ENCODE data around the gene CALHM2. TPM values are rescaled to one million over a fixed set of nuclear protein-coding genes. Genes with fewer than 3 reads are reported as not detected.

The CALHM2 gene
- total and polyA plus RNA-seq, 2 of the 4 experiments (the other 2 are of a cell fraction): 2.5 to 7.9 TPM

GRCh38 chr10:103472005-103472404 is 19.8 kb upstream of the CALHM2 start:
- dilution Hi-C loops (cut with HindIII; ENCODE audit: low sequenced_read_pairs, unreplicated experiment): no loop called here
- Histone ChIP-seq H3K56ac (ENCODE audit: extremely low read depth, insufficient read depth, low read length) (no peak overlapping the region), H3K23ac (ENCODE audit: low read depth, low read length) (no peak overlapping the region), H3K9ac (ENCODE audit: low read depth, low read length) (no peak overlapping the region), H3K79me1 (ENCODE audit: low read depth in 1 of 2, low read length in 2 of 2) (no peaks in the 10 kb centered on the region), H2BK120ac (ENCODE audit: low read depth, low read length) (no peak overlapping the region), H3K4ac (ENCODE audit: low read depth, low read length) (no peak overlapping the region), H4K91ac (ENCODE audit: insufficient read depth, low read depth, low read length) (no peak overlapping the region), H3K18ac (ENCODE audit: low read depth, low read length) (no peak overlapping the region), H2AFZ (replicated peaks; ENCODE audit: low read length, poor library complexity) (no peak overlapping the region), H3K14ac (replicated peaks; ENCODE audit: low read depth, low read length) (no peak overlapping the region), H3K4me1 (ENCODE audit: control insufficient read depth, insufficient read depth, low read length) (peaks cover 3% of the 10 kb centered on the region), H2BK15ac (ENCODE audit: low read depth, low read length) (no peak overlapping the region), H2AK5ac (ENCODE audit: low read depth, low read length) (no peak overlapping the region), H3K9me1 (ENCODE audit: insufficient read depth, low read length) (no peaks in the 10 kb centered on the region), H3K27ac (ENCODE audit: insufficient read depth, low read length) (no peak overlapping the region), H2AK9ac (replicated peaks; ENCODE audit: low read depth, low read length, poor library complexity) (no peak overlapping the region), H3K4me3 (ENCODE audit: insufficient read depth, low read depth, low read length) (no peak overlapping the region), H2BK20ac (ENCODE audit: low read depth, low read length) (no peak overlapping the region), H3K36me3 (ENCODE audit: control insufficient read depth, insufficient read depth, low read length) (no peaks in the 10 kb centered on the region), H2BK5ac (ENCODE audit: low read depth, low read length, poor library complexity, severe bottlenecking) (no peak overlapping the region), H3K27me3 (ENCODE audit: control insufficient read depth, insufficient read depth, low read length) (peaks cover 34% of the 10 kb centered on the region), H4K8ac (ENCODE audit: low read depth in 2 of 2, low read length in 2 of 2) (no peak overlapping the region), H3K4me2 (ENCODE audit: low read depth, low read length) (no peak overlapping the region), H4K5ac (ENCODE audit: low read depth, low read length) (no peak overlapping the region), H3K9me3 (ENCODE audit: control insufficient read depth, insufficient read depth, low read length) (no peaks in the 10 kb centered on the region), H4K20me1 (ENCODE audit: insufficient read depth, low read length) (no peaks in the 10 kb centered on the region)
- WGBS, 2 experiments (ENCODE audit: extremely low coverage in 2 of 2, insufficient read length in 1 of 2): no CpG with 5 or more reads among the region's 2 CpGs
- no TSS peak for BruUV-seq (replicated peaks)
- no peak for TF ChIP-seq CHD1 (IDR thresholded peaks at IDR 0.05; ENCODE audit: low read depth, low read length)
- TF ChIP-seq USF2 (IDR thresholded peaks at IDR 0.05; ENCODE audit: low read depth, low read length): no peak
- TF ChIP-seq NFE2L2 (IDR thresholded peaks at IDR 0.05; ENCODE audit: low read depth, low read length): no peak
- TF ChIP-seq FOS (IDR thresholded peaks at IDR 0.05; ENCODE audit: low read depth, low read length): no peak
- no peak for TF ChIP-seq RCOR1 (IDR thresholded peaks at IDR 0.05; ENCODE audit: insufficient replicate concordance, low read length)
- no peak for TF ChIP-seq SMC3 (IDR thresholded peaks at IDR 0.05; ENCODE audit: low read depth, low read length)
- no peak for TF ChIP-seq MXI1 (IDR thresholded peaks at IDR 0.05; ENCODE audit: borderline replicate concordance, low read depth, low read length)
- no peak for TF ChIP-seq MAZ (IDR thresholded peaks at IDR 0.05; ENCODE audit: borderline replicate concordance, low read depth, low read length)
- no peak for TF ChIP-seq CTCF (conservative IDR thresholded peaks at IDR 0.05; ENCODE audit: low read depth, low read length)
- no peak for TF ChIP-seq CEBPB (IDR thresholded peaks at IDR 0.05; ENCODE audit: low read depth, low read length)
- TF ChIP-seq POLR2A (IDR thresholded peaks at IDR 0.05; ENCODE audit: low read depth, low read length): no peak
- TF ChIP-seq RAD21 (IDR thresholded peaks at IDR 0.05; ENCODE audit: low read length): no peak
- TF ChIP-seq ELK1 (IDR thresholded peaks at IDR 0.05; ENCODE audit: borderline replicate concordance, low read depth, low read length): no peak
- TF ChIP-seq RFX5 (IDR thresholded peaks at IDR 0.05; ENCODE audit: low read depth, low read length): no peak
- TF ChIP-seq BHLHE40 (IDR thresholded peaks at IDR 0.05; ENCODE audit: low read depth, low read length): no peak
- TF ChIP-seq MAFK (IDR thresholded peaks at IDR 0.05; ENCODE audit: low read depth, low read length): no peak
- DNase-seq: no peak
- ATAC-seq (ENCODE audit: low read depth): no peak
- CTCF ChIA-PET: no interaction called here
- in situ Hi-C loops (cut with MboI; ENCODE audit: low sequenced_read_pairs): no loop called here
- intact Hi-C loops (cut with micrococcal nuclease): no loop called here
- POLR2A ChIA-PET (ENCODE audit: unreplicated experiment): no interaction called here
